ENCODE measurements around the gene STUM. TPM values are rescaled to one million over a fixed set of nuclear protein-coding genes. Genes with fewer than 3 reads are reported as not detected.

The STUM gene
- total RNA-seq, 1 experiment from 2014 or later = 0.37 TPM

DNA sequence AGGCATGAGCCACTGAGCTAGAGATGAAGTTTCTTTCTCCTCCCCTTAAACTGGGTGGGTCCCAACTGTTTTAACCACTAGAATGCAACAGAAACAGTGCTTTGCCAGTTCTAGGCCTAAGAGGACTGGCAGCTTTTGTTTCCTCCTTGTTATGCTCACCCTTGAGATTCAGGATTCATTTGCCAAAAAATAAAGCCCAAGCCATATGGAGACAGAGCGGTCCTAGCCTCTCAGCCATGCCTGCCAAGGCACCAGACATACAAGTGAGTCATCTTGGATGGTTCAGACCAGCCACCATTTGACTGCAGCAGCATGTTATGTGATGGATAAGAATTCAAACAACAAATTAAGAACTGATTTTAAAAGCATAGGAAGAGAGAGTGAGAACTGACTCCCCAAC lies 38.1 kb upstream of the STUM start:
- BruUV-seq (replicated peaks) = no TSS peak
- no peak for TF ChIP-seq CTCF (IDR thresholded peaks at IDR 0.05; ENCODE audit: unreplicated experiment)
- intact Hi-C loops (cut with micrococcal nuclease) = no loop called here
- ChIA-PET POLR2A (interaction anchor here (1.1 to 1.3 kb wide), 2 partner anchors 9 to 15 kb away, joined by 3 read pairs; no protein-coding TSS in a partner anchor), CTCF (interaction anchor here (0.6 to 1.0 kb wide), 3 partner anchors 69 to 370 kb away, joined by 3 to 4 read pairs (median 3); no protein-coding TSS in a partner anchor)
- no peaks in the 10 kb centered on the region for H3K9me3 Mint-ChIP-seq (ENCODE audit: unreplicated experiment)
- DNase-seq (ENCODE audit: unreplicated experiment) = peak; percentile 48
- H3K4me1 Mint-ChIP-seq (ENCODE audit: insufficient read depth, unreplicated experiment) = peaks cover 4% of the 10 kb centered on the region
- H3K36me3 Mint-ChIP-seq (ENCODE audit: insufficient read depth, unreplicated experiment) = no peaks in the 10 kb centered on the region
- no peak overlapping the region for H3K4me3 Mint-ChIP-seq (ENCODE audit: unreplicated experiment)
- H3K27me3 Mint-ChIP-seq (ENCODE audit: insufficient read depth, unreplicated experiment) = peaks cover 42% of the 10 kb centered on the region
- H3K27ac Mint-ChIP-seq (ENCODE audit: low read depth, unreplicated experiment) = no peak overlapping the region

DNA sequence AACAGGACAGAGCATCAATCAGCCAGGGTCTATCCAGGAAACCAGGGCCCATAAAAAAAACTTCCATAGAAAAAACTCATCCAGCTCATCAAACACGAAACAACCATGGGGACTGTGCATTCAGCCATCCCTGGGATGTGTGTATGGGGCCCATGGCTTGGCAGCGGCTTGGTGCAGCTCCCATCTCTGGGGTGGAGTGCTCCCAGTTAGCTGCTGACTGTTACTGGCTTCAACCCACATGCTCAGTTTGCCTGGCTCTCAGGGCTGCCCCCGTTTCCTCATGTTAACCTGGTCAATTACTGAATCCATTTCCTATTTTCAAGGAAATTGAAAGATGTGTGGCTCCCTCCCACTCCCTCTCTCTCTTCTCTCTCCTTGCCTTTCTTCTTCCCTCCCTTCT lies 37.3 kb upstream of the STUM start:
- DNase-seq (ENCODE audit: unreplicated experiment) = no peak
- Mint-ChIP-seq H3K4me1 (ENCODE audit: insufficient read depth, unreplicated experiment) (peaks cover 4% of the 10 kb centered on the region), H3K9me3 (ENCODE audit: unreplicated experiment) (no peaks in the 10 kb centered on the region), H3K27ac (ENCODE audit: low read depth, unreplicated experiment) (no peak overlapping the region), H3K36me3 (ENCODE audit: insufficient read depth, unreplicated experiment) (no peaks in the 10 kb centered on the region), H3K27me3 (ENCODE audit: insufficient read depth, unreplicated experiment) (peaks cover 42% of the 10 kb centered on the region), H3K4me3 (ENCODE audit: unreplicated experiment) (no peak overlapping the region)
- intact Hi-C loops (cut with micrococcal nuclease) = no loop called here
- CTCF ChIA-PET = interaction anchor here (0.6 to 0.9 kb wide), 3 partner anchors 122 to 1947 kb away, joined by 3 to 4 read pairs (median 4); no protein-coding TSS in a partner anchor
- no TSS peak for BruUV-seq (replicated peaks)
- POLR2A ChIA-PET = interaction anchor here (1.1 to 1.6 kb wide), 5 partner anchors 9 to 37 kb away, joined by 3 read pairs; no protein-coding TSS in a partner anchor
- no peak for TF ChIP-seq CTCF (IDR thresholded peaks at IDR 0.05; ENCODE audit: unreplicated experiment)

- DNase-seq (ENCODE audit: unreplicated experiment) = no peak
- peaks cover 42% of the 10 kb centered on the region for H3K27me3 Mint-ChIP-seq (ENCODE audit: insufficient read depth, unreplicated experiment)
- BruUV-seq (replicated peaks) = no TSS peak
- peaks cover 4% of the 10 kb centered on the region for H3K4me1 Mint-ChIP-seq (ENCODE audit: insufficient read depth, unreplicated experiment)
- no peak overlapping the region for H3K27ac Mint-ChIP-seq (ENCODE audit: low read depth, unreplicated experiment)
- H3K36me3 Mint-ChIP-seq (ENCODE audit: insufficient read depth, unreplicated experiment) = no peaks in the 10 kb centered on the region
- POLR2A ChIA-PET = interaction anchor here (1.2 to 1.6 kb wide), 4 partner anchors 12 to 37 kb away, joined by 3 to 5 read pairs (median 3); no protein-coding TSS in a partner anchor
- no peak overlapping the region for H3K4me3 Mint-ChIP-seq (ENCODE audit: unreplicated experiment)
- intact Hi-C loops (cut with micrococcal nuclease) = no loop called here
- H3K9me3 Mint-ChIP-seq (ENCODE audit: unreplicated experiment) = no peaks in the 10 kb centered on the region
- no peak for TF ChIP-seq CTCF (IDR thresholded peaks at IDR 0.05; ENCODE audit: unreplicated experiment)
- CTCF ChIA-PET = interaction anchor here (0.6 to 1.7 kb wide), 4 partner anchors 19 to 88 kb away, joined by 3 to 7 read pairs (median 4); partner anchors contain the start of gene STUM
These were observed 36.4 kb upstream of the STUM start for GRCh38 chr1:226512076-226512728.

DNA sequence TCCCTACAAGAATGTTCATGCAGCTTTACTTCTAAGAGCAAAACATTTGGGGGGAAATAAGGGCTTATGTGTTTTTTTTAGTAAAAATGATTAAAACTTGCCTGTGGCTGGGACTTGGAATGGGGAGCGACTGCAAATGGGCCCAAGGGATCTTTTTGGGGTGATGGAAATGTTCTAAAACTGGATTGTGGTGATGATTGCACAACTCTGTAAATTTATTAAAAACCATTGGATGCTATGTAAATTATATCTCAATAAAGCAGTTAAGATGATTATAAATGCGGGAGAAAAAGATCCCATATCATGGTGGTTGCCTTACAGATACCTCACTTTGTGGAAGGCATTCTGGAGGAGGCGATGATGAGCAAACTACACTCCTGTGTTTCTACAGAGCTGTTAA lies 30.2 kb upstream of the STUM start:
- no peak for DNase-seq (ENCODE audit: unreplicated experiment)
- Mint-ChIP-seq H3K36me3 (ENCODE audit: insufficient read depth, unreplicated experiment) (no peaks in the 10 kb centered on the region), H3K4me1 (ENCODE audit: insufficient read depth, unreplicated experiment) (no peaks in the 10 kb centered on the region), H3K27me3 (ENCODE audit: insufficient read depth, unreplicated experiment) (peaks cover 72% of the 10 kb centered on the region), H3K9me3 (ENCODE audit: unreplicated experiment) (no peaks in the 10 kb centered on the region), H3K27ac (ENCODE audit: low read depth, unreplicated experiment) (no peak overlapping the region), H3K4me3 (ENCODE audit: unreplicated experiment) (no peak overlapping the region)
- no peak for TF ChIP-seq CTCF (IDR thresholded peaks at IDR 0.05; ENCODE audit: unreplicated experiment)
- ChIA-PET POLR2A (interaction anchor here (0.7 kb wide), 1 partner anchor 304 kb away, joined by 3 read pairs; no protein-coding TSS in a partner anchor), CTCF (interaction anchor here (0.6 to 2.4 kb wide), 3 partner anchors 24 to 1142 kb away, joined by 3 to 10 read pairs (median 3); no protein-coding TSS in a partner anchor)
- no TSS peak for BruUV-seq (replicated peaks)
- intact Hi-C loops (cut with micrococcal nuclease) = no loop called here
